Measurements from ENCODE around the gene HAS3. TPM values are rescaled to one million over a fixed set of nuclear protein-coding genes. Genes with fewer than 3 reads are reported as not detected.

Gene HAS3
- total RNA-seq, 2 donors from 2014 or later, result 3.0 to 4.5 TPM

- no peak overlapping the region for H3K27ac ChIP-seq
These were observed 21.2 kb upstream of the HAS3 start for GRCh38 chr16:69084289-69084688.

GRCh38 chr16:69085032-69085695 lies 20.3 kb upstream of the HAS3 start:
- Histone ChIP-seq H3K27ac (no peak overlapping the region), H3K9me3 (no peaks in the 10 kb centered on the region), H3K27me3 (replicated peaks; ENCODE audit: insufficient read depth) (no peaks in the 10 kb centered on the region), H3K4me3 (no peak overlapping the region), H3K4me1 (replicated peaks) (peaks cover 7% of the 10 kb centered on the region), H3K36me3 (no peaks in the 10 kb centered on the region)
- intact Hi-C loops (cut with DNase I), result no loop called here
- TF ChIP-seq POLR2A (IDR thresholded peaks at IDR 0.05), result no peak
- no peak for TF ChIP-seq CTCF (IDR thresholded peaks at IDR 0.05)
- TF ChIP-seq POLR2AphosphoS5 (IDR thresholded peaks at IDR 0.05), result no peak
- 77% methylated on average over 5 of the region's 5 CpGs for WGBS
- DNase-seq (ENCODE audit: low spot score), result no peak

More at GRCh38 chr16:69084289-69084688, 21.2 kb upstream of the HAS3 start:
- Histone ChIP-seq H3K36me3 (no peaks in the 10 kb centered on the region), H3K4me3 (no peak overlapping the region), H3K4me1 (replicated peaks) (peaks cover 4% of the 10 kb centered on the region), H3K9me3 (no peaks in the 10 kb centered on the region), H3K27me3 (replicated peaks; ENCODE audit: insufficient read depth) (no peaks in the 10 kb centered on the region)
- 47% methylated on average over 2 of the region's 2 CpGs for WGBS
- no peak for TF ChIP-seq POLR2A (IDR thresholded peaks at IDR 0.05)
- TF ChIP-seq CTCF (IDR thresholded peaks at IDR 0.05), result no peak
- no peak for TF ChIP-seq POLR2AphosphoS5 (IDR thresholded peaks at IDR 0.05)
- intact Hi-C loops (cut with DNase I), result no loop called here
- DNase-seq (ENCODE audit: low spot score), result no peak

GRCh38 chr16:69087161-69087581 lies 18.3 kb upstream of the HAS3 start:
- H3K4me3 ChIP-seq, result no peak overlapping the region
- peak overlapping the region; percentile 63 to 82 for H3K27ac ChIP-seq
- no peaks in the 10 kb centered on the region for H3K36me3 ChIP-seq
- no peaks in the 10 kb centered on the region for H3K27me3 ChIP-seq (replicated peaks; ENCODE audit: insufficient read depth)
- no peak for DNase-seq (ENCODE audit: low spot score)
- no peak for TF ChIP-seq CTCF (IDR thresholded peaks at IDR 0.05)
- peak; percentile 69 for TF ChIP-seq POLR2AphosphoS5 (IDR thresholded peaks at IDR 0.05)
- TF ChIP-seq POLR2A (IDR thresholded peaks at IDR 0.05), result no peak
- H3K4me1 ChIP-seq (replicated peaks), result peaks cover 7% of the 10 kb centered on the region
- WGBS, result 46% methylated on average over 3 of the region's 3 CpGs
- intact Hi-C loops (cut with DNase I), result no loop called here
- H3K9me3 ChIP-seq, result no peaks in the 10 kb centered on the region

GRCh38 chr16:69088684-69089083 lies 16.8 kb upstream of the HAS3 start:
- WGBS, result 58% methylated on average over 4 of the region's 4 CpGs
- TF ChIP-seq CTCF (IDR thresholded peaks at IDR 0.05) (no peak), POLR2A (IDR thresholded peaks at IDR 0.05) (no peak), POLR2AphosphoS5 (IDR thresholded peaks at IDR 0.05) (no peak)
- peak overlapping the region in 1 of 2 donors; percentile 31 for H3K27ac ChIP-seq

More at GRCh38 chr16:69088684-69089083, 16.8 kb upstream of the HAS3 start:
- H3K4me3 ChIP-seq, result no peak overlapping the region
- no peaks in the 10 kb centered on the region for H3K27me3 ChIP-seq (replicated peaks; ENCODE audit: insufficient read depth)
- peaks cover 7% of the 10 kb centered on the region for H3K4me1 ChIP-seq (replicated peaks)
- intact Hi-C loops (cut with DNase I), result no loop called here
- no peaks in the 10 kb centered on the region for H3K9me3 ChIP-seq
- H3K36me3 ChIP-seq, result no peaks in the 10 kb centered on the region
- DNase-seq (ENCODE audit: low spot score), result no peak
